ENCODE measurements around the gene ANKRD18A.

DNA sequence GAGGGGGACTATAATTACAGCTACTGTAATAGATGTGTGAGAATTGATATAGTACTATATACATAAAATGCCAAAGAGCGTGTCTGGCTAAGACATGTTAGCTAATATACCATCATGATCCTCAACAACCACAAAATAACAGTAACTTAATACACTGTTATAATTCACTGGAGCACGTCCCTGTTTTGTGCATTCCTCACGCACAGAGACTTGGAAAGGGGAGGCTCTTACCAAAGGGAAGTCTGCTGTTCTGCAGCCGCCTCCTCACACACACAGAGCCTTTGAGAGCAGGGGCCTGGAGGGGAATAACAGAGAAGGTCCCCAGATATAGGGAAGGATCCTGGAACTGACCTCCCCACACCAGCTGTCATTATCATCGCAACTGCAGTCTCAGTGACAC is 97.3 kb downstream of the ANKRD18A start:
- TF ChIP-seq POLR2AphosphoS5 (IDR thresholded peaks at IDR 0.05; ENCODE audit: low read depth, low read length) (no peak), POLR2A (IDR thresholded peaks at IDR 0.05; ENCODE audit: low read depth, low read length) (no peak)
